Measurements from ENCODE around the gene LMO7. TPM values are rescaled to one million over a fixed set of nuclear protein-coding genes. Genes with fewer than 3 reads are reported as not detected.

LMO7 gene
- total RNA-seq, 1 donor from 2014 or later = 60.8 TPM

DNA sequence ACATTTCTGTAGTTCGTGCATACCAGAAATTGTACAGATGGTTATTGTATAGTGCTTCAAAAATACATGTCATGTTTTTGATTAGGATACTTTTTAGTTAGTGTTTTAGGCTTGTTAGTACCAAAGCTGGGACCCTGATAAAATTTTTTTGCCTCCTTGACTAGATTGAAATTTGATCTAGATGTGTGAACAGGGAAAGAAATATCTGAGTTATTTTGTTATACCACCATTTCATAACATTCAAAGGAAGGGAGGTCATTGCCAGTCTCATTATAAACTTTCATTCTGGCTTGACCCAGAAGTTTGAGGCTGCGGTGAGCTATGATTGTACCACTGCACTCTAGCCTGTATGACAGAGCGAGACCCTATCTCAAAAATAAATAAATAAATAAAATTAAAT is 9.0 kb downstream of the LMO7 start:
- Mint-ChIP-seq H3K9me3 (peaks cover 5% of the 10 kb centered on the region), H3K4me3 (no peak overlapping the region), H3K27me3 (ENCODE audit: low read depth) (peaks cover 2% of the 10 kb centered on the region), H3K36me3 (peaks cover 10% of the 10 kb centered on the region), H3K4me1 (peaks cover 2% of the 10 kb centered on the region), H3K27ac (no peak overlapping the region)
- no peak for DNase-seq (ENCODE audit: low spot score in 2 of 2, unreplicated experiment in 2 of 2)
- TF ChIP-seq, protein P1, sequence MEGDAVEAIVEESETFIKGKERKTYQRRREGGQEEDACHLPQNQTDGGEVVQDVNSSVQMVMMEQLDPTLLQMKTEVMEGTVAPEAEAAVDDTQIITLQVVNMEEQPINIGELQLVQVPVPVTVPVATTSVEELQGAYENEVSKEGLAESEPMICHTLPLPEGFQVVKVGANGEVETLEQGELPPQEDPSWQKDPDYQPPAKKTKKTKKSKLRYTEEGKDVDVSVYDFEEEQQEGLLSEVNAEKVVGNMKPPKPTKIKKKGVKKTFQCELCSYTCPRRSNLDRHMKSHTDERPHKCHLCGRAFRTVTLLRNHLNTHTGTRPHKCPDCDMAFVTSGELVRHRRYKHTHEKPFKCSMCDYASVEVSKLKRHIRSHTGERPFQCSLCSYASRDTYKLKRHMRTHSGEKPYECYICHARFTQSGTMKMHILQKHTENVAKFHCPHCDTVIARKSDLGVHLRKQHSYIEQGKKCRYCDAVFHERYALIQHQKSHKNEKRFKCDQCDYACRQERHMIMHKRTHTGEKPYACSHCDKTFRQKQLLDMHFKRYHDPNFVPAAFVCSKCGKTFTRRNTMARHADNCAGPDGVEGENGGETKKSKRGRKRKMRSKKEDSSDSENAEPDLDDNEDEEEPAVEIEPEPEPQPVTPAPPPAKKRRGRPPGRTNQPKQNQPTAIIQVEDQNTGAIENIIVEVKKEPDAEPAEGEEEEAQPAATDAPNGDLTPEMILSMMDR (IDR thresholded peaks at IDR 0.05; ENCODE audit: unreplicated experiment) = no peak

DNA sequence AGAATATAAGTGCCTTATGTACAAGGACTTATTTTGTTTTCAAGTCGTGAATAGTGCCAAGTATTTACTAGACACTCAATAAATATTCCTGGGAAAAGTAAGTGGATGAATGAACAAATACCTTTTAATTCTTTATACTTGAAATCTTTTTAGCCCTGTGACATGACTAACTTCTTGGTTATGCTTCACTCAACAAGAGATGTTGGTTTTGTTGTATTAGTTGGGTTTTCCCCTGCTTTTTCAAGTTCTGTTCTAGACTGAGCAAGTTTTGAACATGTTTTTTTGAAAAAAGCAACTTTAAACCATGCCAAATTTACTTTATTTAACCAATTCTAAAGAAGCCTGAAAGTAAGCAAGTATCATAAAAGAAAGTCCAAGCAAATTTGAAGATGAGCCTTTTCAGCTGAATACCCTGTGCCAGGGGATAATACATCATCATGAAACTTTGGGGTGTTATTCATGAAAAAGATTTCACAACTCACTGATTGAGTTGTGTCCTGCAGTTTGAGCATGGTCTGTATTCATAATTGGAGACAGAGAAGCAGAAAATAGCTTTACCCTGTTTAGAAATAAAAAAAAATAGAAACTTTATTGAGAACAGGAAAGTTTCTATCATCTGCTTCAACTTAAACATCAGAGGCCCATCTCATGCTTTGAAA is 11.1 kb downstream of the LMO7 start:
- Mint-ChIP-seq H3K27ac (no peak overlapping the region), H3K4me3 (no peak overlapping the region), H3K36me3 (peaks cover 10% of the 10 kb centered on the region), H3K27me3 (ENCODE audit: low read depth) (no peaks in the 10 kb centered on the region), H3K9me3 (peaks cover 5% of the 10 kb centered on the region), H3K4me1 (peaks cover 12% of the 10 kb centered on the region)
- DNase-seq (ENCODE audit: low spot score in 2 of 2, unreplicated experiment in 2 of 2) = no peak
- TF ChIP-seq, protein P1 (IDR thresholded peaks at IDR 0.05; ENCODE audit: unreplicated experiment) = no peak

DNA sequence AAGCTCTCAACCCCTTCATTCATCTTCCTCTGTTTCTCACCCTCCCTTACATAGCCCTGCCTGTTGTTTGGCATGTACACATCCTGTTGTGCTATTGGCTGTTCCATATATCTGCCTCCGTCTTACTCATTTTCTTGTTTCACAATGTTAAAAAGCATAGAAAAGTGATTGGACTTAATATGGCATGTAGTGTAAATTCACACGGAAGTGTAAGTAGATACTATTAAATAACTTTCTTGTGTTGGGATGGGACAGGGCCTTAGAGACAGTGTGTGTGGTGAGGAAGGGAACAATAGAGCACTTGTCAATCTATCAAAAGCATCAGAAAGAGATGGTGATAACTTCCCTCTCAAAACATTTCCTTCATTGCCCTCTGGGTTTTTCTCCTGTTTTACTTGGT is 12.3 kb downstream of the LMO7 start:
- H3K36me3 Mint-ChIP-seq = peaks cover 10% of the 10 kb centered on the region
- H3K4me3 Mint-ChIP-seq = no peak overlapping the region
- TF ChIP-seq, protein P1 (IDR thresholded peaks at IDR 0.05; ENCODE audit: unreplicated experiment) = no peak
- H3K27ac Mint-ChIP-seq = no peak overlapping the region
- H3K9me3 Mint-ChIP-seq = peaks cover 5% of the 10 kb centered on the region
- no peak for DNase-seq (ENCODE audit: low spot score in 2 of 2, unreplicated experiment in 2 of 2)
- H3K4me1 Mint-ChIP-seq = peaks cover 17% of the 10 kb centered on the region
- no peaks in the 10 kb centered on the region for H3K27me3 Mint-ChIP-seq (ENCODE audit: low read depth)

DNA sequence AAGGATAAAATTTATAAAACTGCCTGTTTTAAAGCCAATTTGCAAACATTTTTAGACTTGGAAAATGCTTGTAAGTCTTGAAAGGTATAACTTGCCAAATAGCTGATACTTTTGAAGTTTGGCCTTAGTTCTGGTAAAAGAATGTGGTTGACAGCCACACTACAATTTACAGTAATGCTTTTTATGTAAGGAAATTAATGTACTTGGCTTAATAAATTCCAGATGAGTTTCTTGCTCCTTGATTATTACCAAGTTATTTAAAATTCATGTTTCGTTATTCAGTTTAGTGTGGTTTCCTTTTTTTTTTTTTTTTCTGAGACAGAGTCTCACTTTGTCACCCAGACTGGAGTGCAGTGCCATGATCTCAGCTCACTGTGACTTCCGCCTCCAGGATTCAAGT is 14.9 kb downstream of the LMO7 start:
- Mint-ChIP-seq H3K4me3 (no peak overlapping the region), H3K27ac (peak overlapping the region; percentile 32), H3K27me3 (ENCODE audit: low read depth) (no peaks in the 10 kb centered on the region), H3K9me3 (peaks cover 5% of the 10 kb centered on the region), H3K4me1 (peaks cover 15% of the 10 kb centered on the region), H3K36me3 (peaks cover 13% of the 10 kb centered on the region)
- no peak for DNase-seq (ENCODE audit: low spot score in 2 of 2, unreplicated experiment in 2 of 2)
- TF ChIP-seq, protein P1 (IDR thresholded peaks at IDR 0.05; ENCODE audit: unreplicated experiment) = no peak

DNA sequence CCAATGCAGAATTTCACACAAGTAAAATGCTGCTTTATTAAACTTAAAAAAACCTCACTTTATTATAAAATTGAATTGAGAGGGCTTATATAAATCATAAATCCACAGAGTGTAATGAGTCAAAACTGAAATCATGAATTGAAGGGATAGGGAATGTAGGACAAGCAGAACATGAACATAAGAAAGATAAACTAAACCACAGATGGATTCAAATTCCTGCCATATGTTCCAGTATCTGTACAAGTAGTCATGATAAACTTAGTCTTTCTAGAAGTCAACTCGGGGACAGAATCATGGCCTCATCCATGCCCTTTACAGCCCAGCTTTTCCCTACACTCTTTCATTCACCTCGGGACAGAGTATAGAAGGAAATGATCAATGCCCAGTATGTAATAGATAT is 16.6 kb downstream of the LMO7 start:
- H3K36me3 Mint-ChIP-seq = peaks cover 11% of the 10 kb centered on the region
- peaks cover 5% of the 10 kb centered on the region for H3K9me3 Mint-ChIP-seq
- TF ChIP-seq, protein P1 (IDR thresholded peaks at IDR 0.05; ENCODE audit: unreplicated experiment) = no peak
- peaks cover 15% of the 10 kb centered on the region for H3K4me1 Mint-ChIP-seq
- H3K4me3 Mint-ChIP-seq = no peak overlapping the region
- DNase-seq (ENCODE audit: low spot score in 2 of 2, unreplicated experiment in 2 of 2) = no peak
- H3K27me3 Mint-ChIP-seq (ENCODE audit: low read depth) = no peaks in the 10 kb centered on the region
- peak overlapping the region; percentile 12 for H3K27ac Mint-ChIP-seq

All from mesothelial cell of epicardium (in vitro differentiated cells).